Mesothelial cell of epicardium (in vitro differentiated cells): Measurements from ENCODE around the gene HMCN1. TPM values are rescaled to one million over a fixed set of nuclear protein-coding genes. Genes with fewer than 3 reads are reported as not detected.

Source experiments
- DNase-seq, 2 experiments: peaks; one replicate each; pipeline ENCODE4 v3.0.0; 2021; ENCODE audit warnings: low spot score in 2 of 2; ENCODE audit not compliant: unreplicated experiment in 2 of 2
- H3K27ac Mint-ChIP-seq: 2 replicates; pipeline ENCODE4 v1.8.0; 2021; ENCODE audit warnings: mixed read lengths
- H3K27me3 Mint-ChIP-seq: 2 replicates; pipeline ENCODE4 v1.8.0; 2021; ENCODE audit warnings: low read depth, mixed read lengths
- H3K36me3 Mint-ChIP-seq: 2 replicates; pipeline ENCODE4 v1.8.0; 2021; ENCODE audit warnings: mixed read lengths
- H3K4me1 Mint-ChIP-seq: 2 replicates; pipeline ENCODE4 v1.8.0; 2021; ENCODE audit warnings: mixed read lengths
- H3K4me3 Mint-ChIP-seq: 2 replicates; pipeline ENCODE4 v1.8.0; 2021; ENCODE audit warnings: mild to moderate bottlenecking, moderate library complexity, mixed read lengths
- H3K9me3 Mint-ChIP-seq: 2 replicates; pipeline ENCODE4 v1.8.0; 2021; ENCODE audit warnings: mixed read lengths
- total RNA-seq: library from RNA; stranded (reverse); gene quantifications from 3 replicates; pipeline ENCODE4 v1.2.1, GENCODE V29; 2021
- TF ChIP-seq, protein P1 (sequence below): fragments of 200-600 bp; sonication (generic); IDR thresholded peaks from one replicate; pipeline ENCODE4 v1.5.0; 2021; ENCODE audit warnings: antibody characterized with exemption; ENCODE audit not compliant: unreplicated experiment

HMCN1 gene
- total RNA-seq, 1 donor from 2014 or later: 48.8 TPM

DNA sequence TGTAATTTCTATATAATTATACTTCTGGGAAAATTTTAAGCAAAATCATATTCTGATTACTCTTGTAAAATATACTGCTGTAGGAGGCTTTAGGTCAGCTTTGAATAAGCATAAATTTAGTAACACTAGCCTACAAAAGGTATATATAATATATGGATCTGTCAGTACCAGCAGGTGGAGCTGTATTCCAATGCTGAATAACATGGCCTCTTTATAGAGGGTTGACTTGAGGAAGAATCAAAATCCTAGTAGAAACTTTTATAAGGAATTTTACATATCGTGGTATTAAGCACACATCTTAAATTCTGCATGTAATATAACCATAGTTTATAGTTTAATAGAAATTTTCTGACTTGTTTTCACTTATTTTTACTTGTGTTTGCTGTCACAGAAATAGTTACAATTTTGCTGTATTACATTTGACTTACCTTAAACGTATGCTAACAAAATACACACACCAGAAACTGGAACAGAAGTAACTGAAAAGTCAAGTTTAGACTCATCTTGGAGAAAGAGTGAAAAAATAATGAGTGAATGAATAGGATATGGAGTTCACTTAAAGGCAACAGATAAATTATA lies 79.3 kb downstream of the HMCN1 start:
- DNase-seq: no peak
- no peaks in the 10 kb centered on the region for H3K27me3 Mint-ChIP-seq

DNA sequence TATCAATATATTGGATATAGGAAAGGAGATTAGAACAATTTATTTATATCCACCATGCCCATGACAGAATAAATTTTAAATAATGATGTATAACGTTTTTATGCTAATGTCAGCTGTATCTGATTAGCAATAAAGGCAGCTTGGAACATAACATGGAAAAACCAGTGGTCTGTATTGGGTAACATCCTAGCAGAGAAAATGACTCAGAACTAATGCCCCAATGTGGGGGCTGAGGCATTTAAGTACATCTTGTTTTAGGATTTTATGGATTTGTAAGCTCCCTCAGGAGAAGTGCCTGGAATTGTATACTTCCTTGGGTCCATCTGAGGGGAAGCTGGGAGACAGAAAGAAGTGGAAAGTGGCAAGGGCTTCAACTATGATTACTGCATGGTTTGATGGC lies 82.3 kb downstream of the HMCN1 start:
- DNase-seq: no peak

More for the DNA sequence above, 79.3 kb downstream of the HMCN1 start:
- Mint-ChIP-seq H3K27ac (no peak overlapping the region), H3K36me3 (no peaks in the 10 kb centered on the region), H3K4me1 (peaks cover 17% of the 10 kb centered on the region), H3K9me3 (no peaks in the 10 kb centered on the region), H3K4me3 (no peak overlapping the region)
- TF ChIP-seq, protein P1, sequence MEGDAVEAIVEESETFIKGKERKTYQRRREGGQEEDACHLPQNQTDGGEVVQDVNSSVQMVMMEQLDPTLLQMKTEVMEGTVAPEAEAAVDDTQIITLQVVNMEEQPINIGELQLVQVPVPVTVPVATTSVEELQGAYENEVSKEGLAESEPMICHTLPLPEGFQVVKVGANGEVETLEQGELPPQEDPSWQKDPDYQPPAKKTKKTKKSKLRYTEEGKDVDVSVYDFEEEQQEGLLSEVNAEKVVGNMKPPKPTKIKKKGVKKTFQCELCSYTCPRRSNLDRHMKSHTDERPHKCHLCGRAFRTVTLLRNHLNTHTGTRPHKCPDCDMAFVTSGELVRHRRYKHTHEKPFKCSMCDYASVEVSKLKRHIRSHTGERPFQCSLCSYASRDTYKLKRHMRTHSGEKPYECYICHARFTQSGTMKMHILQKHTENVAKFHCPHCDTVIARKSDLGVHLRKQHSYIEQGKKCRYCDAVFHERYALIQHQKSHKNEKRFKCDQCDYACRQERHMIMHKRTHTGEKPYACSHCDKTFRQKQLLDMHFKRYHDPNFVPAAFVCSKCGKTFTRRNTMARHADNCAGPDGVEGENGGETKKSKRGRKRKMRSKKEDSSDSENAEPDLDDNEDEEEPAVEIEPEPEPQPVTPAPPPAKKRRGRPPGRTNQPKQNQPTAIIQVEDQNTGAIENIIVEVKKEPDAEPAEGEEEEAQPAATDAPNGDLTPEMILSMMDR: no peak

DNA sequence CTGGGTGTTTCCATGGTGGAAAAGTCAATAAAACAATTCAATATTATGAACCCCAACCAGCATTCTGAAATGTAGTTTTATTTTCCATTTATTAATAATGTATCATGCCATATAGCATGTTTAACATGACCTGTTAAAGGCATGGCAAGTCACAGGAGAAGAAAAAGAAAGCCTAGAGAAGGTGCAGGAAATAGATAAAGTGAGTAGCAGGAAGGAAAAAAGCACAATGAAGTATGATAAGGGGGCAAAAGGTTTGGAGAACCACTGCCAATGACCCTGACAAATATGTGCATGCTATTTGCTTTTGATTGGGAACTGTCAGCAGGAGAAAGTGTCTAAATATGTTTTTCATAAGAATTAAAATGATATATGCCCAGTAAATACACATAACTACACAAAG lies 85.6 kb downstream of the HMCN1 start:
- Mint-ChIP-seq H3K4me1 (no peaks in the 10 kb centered on the region), H3K36me3 (peaks cover 4% of the 10 kb centered on the region), H3K9me3 (peaks cover 7% of the 10 kb centered on the region), H3K27ac (no peak overlapping the region), H3K4me3 (no peak overlapping the region), H3K27me3 (no peaks in the 10 kb centered on the region)
- TF ChIP-seq, protein P1: no peak
- no peak for DNase-seq

More for the DNA sequence above, 82.3 kb downstream of the HMCN1 start:
- H3K9me3 Mint-ChIP-seq: peaks cover under 1% of the 10 kb centered on the region
- no peaks in the 10 kb centered on the region for H3K36me3 Mint-ChIP-seq
- H3K27me3 Mint-ChIP-seq: no peaks in the 10 kb centered on the region
- H3K4me3 Mint-ChIP-seq: no peak overlapping the region
- no peak overlapping the region for H3K27ac Mint-ChIP-seq
- TF ChIP-seq, protein P1: no peak
- H3K4me1 Mint-ChIP-seq: peaks cover 5% of the 10 kb centered on the region

DNA sequence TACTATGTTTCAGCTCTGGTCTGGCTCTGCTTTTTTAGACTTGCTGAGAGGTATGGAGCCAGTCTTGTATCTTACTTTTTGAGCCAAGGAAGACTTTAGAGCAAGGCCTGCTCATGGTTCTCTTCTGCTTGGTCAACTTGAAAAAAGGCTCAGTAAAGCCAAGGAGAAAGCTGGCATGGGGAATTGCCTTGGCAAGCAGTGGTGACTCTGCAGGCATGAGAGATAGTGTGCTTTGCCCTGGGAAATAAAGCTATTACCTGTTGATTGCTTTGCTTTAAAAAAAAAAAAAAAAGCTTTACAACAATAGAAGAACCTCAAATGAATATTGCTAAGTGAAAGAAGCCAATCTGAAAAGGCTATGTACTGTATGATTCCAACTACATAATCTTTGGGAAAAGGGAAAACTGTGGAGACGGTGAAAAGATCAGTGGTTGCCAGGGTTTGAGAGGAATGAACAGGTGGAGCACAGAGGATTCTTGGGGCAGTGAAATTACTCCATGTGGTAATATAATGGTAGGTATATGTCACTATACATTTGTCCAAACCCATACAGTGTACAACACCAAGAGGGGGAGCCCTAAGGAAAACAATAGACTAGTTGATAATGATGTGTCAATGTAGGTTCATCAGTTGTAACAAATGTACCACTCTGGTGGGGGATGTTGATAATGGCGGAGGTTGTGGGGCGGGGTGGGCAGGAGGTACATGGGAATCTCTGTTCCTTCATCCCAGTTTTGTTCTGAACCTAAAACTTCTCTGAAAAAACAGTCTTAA lies 87.6 kb downstream of the HMCN1 start:
- Mint-ChIP-seq H3K4me3 (no peak overlapping the region), H3K27ac (no peak overlapping the region), H3K36me3 (peaks cover 4% of the 10 kb centered on the region), H3K9me3 (peaks cover 14% of the 10 kb centered on the region), H3K4me1 (no peaks in the 10 kb centered on the region), H3K27me3 (no peaks in the 10 kb centered on the region)
- DNase-seq: no peak
- TF ChIP-seq, protein P1: no peak

DNA sequence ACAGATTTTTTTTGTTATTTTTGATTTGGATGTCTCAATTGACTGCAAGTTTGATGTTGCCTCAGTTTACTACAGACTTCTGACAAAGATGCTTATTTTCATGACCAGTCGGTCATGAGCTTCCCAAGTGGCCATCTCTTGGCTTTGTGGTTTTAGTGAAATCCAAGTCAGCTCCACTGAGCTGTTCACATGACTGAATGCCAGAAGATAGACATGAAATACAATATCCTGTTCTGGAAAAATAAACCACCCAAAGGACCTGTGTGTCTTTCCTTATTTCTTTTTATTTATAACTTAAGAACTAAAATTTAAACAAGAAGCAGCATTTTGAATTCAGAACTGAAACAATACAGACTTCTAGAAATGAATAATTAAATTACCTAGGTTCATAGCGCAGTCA lies 89.3 kb downstream of the HMCN1 start:
- peaks cover 19% of the 10 kb centered on the region for H3K9me3 Mint-ChIP-seq
- H3K36me3 Mint-ChIP-seq: peaks cover 4% of the 10 kb centered on the region
- H3K27ac Mint-ChIP-seq: no peak overlapping the region
- DNase-seq: no peak
- no peaks in the 10 kb centered on the region for H3K4me1 Mint-ChIP-seq
- H3K27me3 Mint-ChIP-seq: no peaks in the 10 kb centered on the region
- TF ChIP-seq, protein P1: no peak
- no peak overlapping the region for H3K4me3 Mint-ChIP-seq
